ENCODE measurements around the gene CCDC102A.

CCDC102A gene

DNA sequence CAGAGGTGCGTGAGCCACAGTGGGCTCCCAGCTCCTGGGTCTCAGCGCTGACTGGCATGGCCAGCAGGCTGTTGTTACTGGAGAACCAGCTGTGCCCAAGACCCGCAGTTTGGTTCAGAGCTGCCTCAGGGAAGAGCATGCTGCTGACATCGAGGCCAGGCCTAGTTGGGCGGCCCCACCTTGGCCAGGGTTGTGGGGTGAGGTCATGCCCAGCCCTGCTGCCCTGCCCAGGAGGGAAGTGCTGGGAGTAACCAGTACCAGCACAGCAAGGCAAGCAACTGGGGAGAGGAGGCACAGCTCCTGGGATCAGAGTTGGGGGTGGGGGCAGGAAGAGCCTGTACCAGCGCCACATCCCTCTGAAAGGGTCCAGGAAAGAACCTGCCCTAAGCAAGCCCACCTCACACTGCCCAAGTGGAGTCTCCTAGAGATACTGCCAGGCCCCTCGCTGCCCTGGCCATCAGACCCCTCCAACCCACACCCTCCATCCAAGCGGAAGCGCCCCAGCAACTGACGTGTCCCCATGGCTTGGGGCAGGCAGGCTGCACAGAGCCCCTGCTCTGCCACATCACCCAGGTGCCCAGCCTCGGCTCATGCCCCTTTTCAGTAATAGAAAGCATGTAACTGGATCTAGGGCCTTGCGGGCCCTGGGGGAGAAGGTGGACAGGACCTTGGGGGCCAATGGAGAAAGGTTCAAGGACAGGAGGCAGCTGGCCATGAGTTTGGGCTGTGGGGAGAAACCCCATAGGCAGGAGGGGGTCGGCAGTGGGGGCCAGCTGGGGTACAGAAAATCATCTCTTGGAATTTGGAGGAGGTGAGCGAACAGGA lies 51.1 kb downstream of the CCDC102A start:
- no peak for TF ChIP-seq CTCF (conservative IDR thresholded peaks at IDR 0.05; ENCODE audit: low read length)
- peak overlapping the region; percentile 83 for H3K4me3 ChIP-seq (ENCODE audit: low read length)
- peak; percentile 15 for DNase-seq (ENCODE audit: low read depth)

DNA sequence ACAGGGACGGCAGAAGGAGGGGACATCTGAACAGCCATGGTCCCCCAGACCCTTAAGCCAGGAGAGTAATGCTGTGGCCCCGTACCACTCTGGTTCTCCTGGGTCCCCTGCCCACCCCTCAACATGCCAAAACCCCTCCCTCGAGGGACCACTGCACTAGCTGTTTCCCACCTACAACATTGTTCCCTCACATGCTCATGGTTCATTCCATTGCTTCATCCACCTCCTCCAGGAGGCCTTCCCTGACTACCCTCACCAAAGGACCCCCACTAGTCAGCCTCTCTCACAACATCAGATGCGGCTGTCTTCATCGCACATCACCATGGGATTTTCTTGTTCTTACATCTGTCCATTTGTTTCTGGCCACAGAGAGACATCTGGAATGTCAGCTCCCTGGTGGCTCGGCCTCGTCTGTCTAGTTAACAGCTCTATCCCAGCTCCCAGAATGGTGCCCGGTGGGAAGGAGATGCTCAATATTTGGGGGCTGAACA lies 51.8 kb downstream of the CCDC102A start:
- peak overlapping the region; percentile 83 for H3K4me3 ChIP-seq (ENCODE audit: low read length)
- no peak for TF ChIP-seq CTCF (conservative IDR thresholded peaks at IDR 0.05; ENCODE audit: low read length)
- no peak for DNase-seq (ENCODE audit: low read depth)

GRCh38 chr16:57483725-57484514 lies 52.5 kb downstream of the CCDC102A start:
- DNase-seq (ENCODE audit: low read depth) = no peak
- TF ChIP-seq CTCF (conservative IDR thresholded peaks at IDR 0.05; ENCODE audit: low read length) = no peak
- no peak overlapping the region for H3K4me3 ChIP-seq (ENCODE audit: low read length)

DNA sequence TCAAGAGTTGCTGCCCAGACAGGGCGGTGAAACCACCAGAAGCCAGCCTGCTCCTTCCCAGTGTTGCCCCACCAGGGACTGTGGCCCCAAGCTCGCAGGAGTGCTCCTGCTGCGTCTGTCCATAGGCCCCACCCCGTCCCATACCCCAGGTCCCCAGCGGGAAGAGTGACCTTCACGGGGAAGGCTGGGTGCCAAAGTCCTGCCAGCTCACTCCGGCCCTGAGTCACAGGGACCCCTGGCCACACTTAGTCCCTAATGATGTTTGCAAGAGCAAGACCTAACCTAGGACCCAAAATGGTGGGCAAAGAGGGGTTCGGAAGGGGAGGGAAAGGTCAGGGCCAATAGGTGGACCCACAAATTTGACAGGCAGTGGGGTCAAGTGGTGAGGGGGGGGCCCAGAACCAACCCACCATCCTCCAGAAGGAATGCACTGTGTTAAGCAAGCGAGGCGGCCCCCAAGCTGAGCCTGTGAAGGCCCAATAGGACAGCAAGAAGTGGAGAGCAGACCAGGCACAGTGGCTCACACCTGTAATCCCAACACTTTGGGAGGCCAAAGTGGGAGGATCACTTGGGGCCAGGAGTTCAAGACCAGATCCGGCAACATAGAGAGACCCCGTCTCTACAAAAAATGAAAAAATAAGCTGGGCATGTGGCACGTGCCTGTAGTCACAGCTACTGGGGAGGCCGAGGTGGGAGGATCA lies 53.4 kb downstream of the CCDC102A start:
- no peak for DNase-seq (ENCODE audit: low read depth)
- no peak overlapping the region for H3K4me3 ChIP-seq (ENCODE audit: low read length)
- TF ChIP-seq CTCF (conservative IDR thresholded peaks at IDR 0.05; ENCODE audit: low read length) = no peak

GRCh38 chr16:57481421-57481820 lies 55.0 kb downstream of the CCDC102A start:
- no peak overlapping the region for H3K4me3 ChIP-seq (ENCODE audit: low read length)
- DNase-seq (ENCODE audit: low read depth) = no peak
- TF ChIP-seq CTCF (conservative IDR thresholded peaks at IDR 0.05; ENCODE audit: low read length) = no peak

DNA sequence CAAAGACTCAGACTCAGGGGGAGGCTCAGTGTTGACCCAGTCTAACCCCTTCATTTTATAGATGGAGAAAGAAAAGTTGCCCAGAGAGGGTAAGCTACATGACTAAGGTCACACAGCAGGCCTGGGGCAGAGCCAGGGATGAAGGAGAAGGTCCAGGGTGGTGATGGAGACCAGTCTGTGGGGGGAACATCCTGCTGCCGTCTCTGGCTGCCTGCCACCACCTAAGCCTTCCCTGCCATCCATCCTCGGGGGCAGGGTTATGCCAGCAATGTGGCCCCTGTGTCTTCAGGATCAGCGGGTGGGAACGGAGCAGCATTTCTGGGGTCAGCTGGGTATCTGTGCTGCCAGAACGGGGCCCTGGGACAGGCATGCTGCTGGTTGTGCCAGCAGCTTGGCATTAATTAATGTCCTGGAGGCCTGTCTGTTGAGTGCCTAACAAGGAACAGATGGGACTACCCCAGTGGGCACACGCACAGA lies 55.6 kb downstream of the CCDC102A start:
- no peak overlapping the region for H3K4me3 ChIP-seq (ENCODE audit: low read length)
- no peak for DNase-seq (ENCODE audit: low read depth)
- no peak for TF ChIP-seq CTCF (conservative IDR thresholded peaks at IDR 0.05; ENCODE audit: low read length)
